ENCODE data around the gene CADM1.

The CADM1 gene

DNA sequence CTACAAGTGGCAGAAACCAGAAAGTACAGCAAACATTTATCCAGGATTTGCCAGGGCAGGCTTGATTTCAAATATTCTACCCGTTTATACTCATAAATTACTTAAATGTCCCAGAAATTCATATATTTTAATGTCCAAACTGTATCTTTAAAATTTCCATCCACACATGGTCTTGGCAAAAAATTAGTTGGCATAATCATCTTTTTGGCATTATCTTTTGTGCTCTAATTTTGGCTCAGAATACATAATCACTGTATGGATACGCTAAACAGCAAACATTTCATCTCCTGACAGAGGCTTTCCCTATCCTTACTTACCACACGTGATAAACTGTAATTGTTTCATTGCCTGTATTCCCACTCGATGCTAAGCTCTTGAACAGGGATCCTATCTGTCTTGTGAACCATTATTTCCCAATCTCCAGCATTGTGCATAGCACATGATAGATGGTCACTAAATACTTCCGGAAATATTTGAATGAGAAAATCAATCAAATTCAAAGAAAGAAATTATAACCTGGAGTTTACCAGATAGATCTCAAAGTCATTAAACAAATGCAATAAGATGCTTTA lies 64.2 kb downstream of the CADM1 start:
- DNase-seq = no peak

DNA sequence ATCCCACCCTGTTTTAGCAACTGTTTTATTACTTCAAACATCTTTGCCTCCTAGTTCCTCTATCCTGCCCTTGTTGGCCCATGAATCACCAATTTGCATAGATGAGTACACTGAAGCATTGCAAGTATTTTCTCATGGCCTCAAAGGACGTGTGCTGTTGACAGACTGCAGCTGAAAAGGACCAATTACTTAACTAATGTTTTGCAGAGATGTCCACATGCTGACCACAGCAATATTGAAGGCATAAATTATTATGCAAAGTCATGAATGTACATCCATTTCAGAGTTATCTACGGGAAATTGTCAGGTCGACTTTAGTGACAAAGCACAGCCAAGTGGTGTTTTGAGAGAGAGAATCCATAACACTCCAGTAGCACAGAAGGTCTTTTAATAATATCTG lies 64.8 kb downstream of the CADM1 start:
- no peak for DNase-seq

DNA sequence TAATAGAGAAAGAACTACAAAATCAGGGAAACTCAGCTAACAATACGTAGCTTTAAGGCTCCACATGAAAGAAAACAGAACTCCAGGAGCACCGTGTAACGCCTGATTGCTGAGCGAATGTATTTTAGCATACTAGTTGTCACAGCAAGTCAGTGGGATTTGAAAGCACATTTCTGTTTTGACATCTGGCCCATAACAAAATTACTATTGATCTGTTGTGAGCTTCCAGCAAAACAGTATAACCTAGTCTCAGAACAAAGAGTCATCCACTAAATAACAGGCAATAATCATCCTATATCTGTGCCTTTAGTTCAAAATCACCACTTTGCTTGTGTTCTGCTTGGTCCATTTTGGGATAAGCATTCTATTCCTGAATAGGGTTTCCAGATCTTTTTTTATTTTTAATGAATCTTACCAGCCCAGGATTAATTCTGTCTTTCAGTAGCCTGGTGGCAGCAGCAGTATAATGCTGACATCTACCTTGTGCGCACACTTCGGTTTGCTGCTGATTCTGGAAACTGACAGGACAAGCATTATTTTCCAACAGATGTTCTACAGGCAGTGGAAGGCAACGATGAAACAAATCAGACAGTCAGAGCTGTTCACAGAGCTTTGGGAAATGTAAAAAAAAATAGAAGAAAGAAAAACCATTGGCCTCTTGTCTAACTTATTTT lies 66.2 kb downstream of the CADM1 start:
- no peak for DNase-seq

GRCh38 chr11:115430345-115430744 lies 73.9 kb downstream of the CADM1 start:
- DNase-seq = no peak

GRCh38 chr11:115428306-115428705 lies 75.9 kb downstream of the CADM1 start:
- no peak for DNase-seq

GRCh38 chr11:115425816-115426215 lies 78.4 kb downstream of the CADM1 start:
- DNase-seq = no peak

DNA sequence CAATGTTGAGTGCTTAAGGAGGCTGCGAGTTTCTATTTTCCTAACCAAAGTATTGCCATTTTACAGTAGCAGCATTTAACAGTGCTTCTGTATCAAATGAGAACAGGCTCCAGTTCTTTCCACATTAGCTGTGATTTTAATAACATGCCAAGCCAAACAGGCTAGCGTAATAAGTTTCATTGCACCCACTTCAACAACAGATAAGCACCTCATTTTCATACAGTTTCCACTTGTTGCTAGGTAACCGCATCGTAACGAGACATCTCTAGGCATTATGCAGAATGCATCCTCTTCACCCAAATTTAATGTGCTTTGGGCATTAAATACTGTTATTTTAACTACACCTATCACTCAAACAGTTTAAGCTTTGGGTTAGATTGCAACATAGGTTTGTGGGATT lies 79.0 kb downstream of the CADM1 start:
- no peak for DNase-seq

- no peak for DNase-seq
Observed at GRCh38 chr11:115423728-115424459, 80.3 kb downstream of the CADM1 start.

DNA sequence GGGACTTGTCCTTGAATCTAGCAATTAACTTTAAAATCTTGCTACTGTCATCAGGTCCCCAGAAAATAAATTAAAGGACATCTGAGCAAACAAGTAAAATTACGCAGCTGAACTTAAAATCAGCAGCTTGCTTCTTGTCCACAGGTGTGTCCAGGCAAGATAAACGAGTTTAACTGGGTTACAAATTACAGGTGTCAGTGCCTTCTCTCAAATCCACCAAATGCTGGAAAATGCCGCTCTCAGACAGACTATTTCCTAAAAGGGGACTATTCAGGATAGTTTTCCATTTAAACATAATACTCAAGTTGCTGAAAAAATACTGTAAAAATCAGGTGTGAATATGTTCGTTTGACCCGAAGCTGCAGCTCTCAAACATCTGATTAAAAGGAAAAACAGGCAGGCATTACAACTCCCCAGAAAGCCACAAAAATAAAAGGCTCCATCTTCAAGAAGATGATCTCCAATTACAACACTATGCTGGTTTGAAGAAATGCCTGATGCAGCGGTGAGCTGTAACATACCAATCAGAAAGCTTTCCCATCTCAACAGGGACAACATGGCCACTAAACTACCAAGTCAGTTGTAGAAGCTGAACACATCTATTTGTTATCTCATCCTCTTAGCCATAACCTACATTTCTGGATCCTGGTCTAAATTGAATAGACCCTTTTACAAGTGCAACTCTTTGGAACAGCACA lies 82.1 kb downstream of the CADM1 start:
- no peak for DNase-seq

DNA sequence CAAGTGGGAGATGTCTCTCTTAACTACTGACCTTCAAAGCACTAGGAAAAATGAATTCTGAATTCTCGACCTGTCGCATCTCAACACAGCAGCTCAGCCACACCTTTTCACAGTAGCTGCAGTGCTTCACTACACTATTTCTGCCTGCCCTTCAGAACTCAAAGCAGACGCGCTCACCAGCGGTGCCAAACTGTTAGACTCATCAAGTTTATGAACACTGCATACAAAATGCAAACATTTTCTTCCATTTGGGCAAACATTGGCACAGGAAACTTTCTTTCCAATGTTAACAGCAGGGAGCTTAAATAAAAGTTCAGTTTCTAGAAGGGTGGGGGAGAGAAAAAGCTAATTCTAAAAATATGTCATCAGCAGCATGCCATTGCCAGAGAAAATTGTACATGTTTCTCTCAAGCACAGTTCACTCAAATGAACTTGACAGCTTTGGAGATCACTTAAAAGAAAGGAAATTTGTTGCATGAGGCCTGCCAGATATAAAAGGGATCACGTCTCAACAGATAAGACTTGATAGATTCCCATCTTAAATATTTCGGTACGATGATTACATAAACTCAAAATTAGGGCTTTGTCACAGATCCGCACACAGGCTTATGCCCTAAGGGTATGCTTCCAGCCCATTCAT lies 82.7 kb downstream of the CADM1 start:
- no peak for DNase-seq

DNA sequence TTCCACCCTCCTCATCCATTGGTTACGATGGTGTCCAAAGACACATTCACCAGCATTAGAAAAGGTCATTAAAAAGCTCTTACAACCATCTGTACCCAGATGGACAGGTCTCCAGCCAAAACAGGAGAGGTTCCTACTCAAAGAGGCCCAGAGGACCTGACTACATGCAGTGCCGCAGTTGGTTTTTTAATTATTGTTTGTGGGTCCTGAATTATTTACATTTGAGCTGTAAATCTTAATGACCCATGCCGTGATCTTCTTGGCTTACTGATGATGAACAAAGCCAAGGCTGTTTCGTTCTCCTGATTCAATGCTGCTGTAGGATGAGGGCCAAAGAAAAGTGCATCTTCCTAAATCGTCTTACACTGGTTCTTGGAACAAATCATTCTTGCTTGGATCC lies 83.7 kb downstream of the CADM1 start:
- no peak for DNase-seq

- DNase-seq = no peak
Observed at GRCh38 chr11:115418626-115419025, 85.6 kb downstream of the CADM1 start.

DNA sequence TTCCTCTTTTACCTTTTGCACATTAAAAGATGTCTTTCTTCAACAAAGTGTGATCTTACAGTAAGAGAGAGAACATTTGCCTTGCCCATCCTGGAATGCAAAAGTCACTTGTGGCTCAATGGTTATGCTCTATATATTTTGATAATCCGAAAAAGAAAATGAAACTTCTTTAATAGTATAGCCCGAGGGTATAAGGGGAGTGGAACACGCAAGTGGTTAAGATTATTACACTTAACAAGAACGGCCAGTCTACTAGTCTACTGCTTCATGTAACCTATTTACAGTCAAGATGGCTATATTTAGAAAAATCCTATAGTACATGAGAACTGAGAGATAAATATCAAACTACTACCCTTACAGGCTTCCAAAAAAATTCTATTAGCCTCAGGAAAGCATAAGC lies 86.1 kb downstream of the CADM1 start:
- DNase-seq = no peak

DNA sequence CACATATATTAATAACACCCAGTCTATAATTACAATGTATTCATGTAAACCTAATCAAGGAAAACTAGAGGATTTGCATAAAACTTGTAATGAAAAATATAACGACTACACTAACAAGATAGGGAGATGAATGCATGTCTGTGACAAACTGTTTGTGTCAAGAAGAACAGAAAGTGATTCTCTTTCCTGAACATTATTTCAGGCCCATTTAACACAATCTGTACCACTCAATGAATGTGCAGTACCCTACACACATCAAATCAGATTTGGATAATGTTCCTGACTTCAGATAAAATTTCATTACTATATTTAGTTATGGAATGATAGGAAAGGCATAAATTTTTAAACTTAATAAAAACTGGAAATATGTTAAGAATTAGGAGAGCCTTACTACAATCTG lies 93.1 kb downstream of the CADM1 start:
- DNase-seq = no peak

GRCh38 chr11:115409691-115410220 lies 94.5 kb downstream of the CADM1 start:
- DNase-seq = no peak

- no peak for DNase-seq
Observed at GRCh38 chr11:115409116-115409670, 95.0 kb downstream of the CADM1 start.

GRCh38 chr11:115408036-115408921 lies 95.9 kb downstream of the CADM1 start:
- DNase-seq = no peak

GRCh38 chr11:115407496-115407895 lies 96.7 kb downstream of the CADM1 start:
- no peak for DNase-seq

- no peak for DNase-seq
Observed at GRCh38 chr11:115406404-115406803, 97.8 kb downstream of the CADM1 start.

DNA sequence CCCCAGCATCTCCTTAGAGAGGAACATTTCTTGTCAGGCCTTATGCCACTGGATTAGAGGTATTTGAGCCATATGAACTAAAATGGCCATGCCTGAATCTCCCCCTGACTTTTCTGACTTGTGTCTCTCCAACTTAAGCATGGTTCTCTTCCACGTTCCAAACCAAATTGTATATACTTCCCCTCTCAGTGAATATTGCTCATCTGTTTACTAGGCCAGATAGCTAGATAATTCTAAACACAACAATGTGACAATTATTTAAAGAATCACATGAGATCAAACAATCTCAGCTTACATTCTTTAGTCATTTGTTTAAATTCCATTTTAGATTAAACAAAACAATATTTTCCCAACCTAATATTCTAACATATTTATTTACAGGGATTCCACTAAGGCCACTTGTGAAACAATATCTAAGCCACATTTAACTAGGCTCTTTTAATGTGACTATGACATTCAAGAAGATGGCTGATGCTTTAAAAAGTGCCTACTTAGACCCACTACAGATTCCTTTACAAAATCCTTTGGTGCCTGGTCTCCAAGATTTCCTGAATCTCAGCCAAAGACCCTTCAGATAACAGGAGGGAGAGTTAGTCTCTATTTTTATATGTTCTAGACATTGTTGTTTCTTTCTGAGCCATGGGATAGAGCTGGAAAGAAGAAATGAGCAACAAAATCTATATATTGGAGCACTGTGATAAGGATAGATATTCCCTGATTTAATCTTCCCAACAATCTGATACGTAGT lies 105.7 kb downstream of the CADM1 start:
- DNase-seq = no peak

DNA sequence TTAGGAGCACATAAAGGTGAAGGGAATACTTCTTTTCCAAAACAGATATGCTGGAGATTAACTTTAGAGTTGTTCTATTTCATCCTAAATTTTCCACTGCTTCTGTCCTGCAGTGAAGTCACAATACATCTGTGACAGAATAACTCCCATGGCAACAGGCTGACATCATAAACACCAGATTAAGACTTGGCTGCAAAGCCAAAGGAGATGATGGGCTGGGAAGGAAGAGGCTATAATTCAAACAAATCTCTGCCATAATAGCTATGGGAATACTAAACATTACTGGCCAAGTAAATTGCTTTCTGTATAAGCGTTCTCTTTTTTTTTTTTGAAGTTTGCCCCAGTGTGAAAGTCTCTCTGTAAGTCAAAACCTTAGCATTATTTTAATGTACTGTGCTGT lies 107.7 kb downstream of the CADM1 start:
- DNase-seq = no peak

Data from stimulated activated CD4-positive, alpha-beta T cell treated with anti-CD3 and anti-CD28 coated beads, Interleukin-12 subunit alpha, Interleukin-12 subunit beta, amount 100 ng/mL, for 4 hours (primary cell).